Lower lobe of right lung (tissue), 2 donors: Measurements from ENCODE around the gene PTGFRN. TPM values are rescaled to one million over a fixed set of nuclear protein-coding genes. Genes with fewer than 3 reads are reported as not detected.

Experiments used
- ATAC-seq, 2 donors: fragments of 200-7000 bp; cut with Tn5 transposase; one replicate each; pipeline ENCODE4 v1.9.1; 2020 to 2022; ENCODE audit warnings: mild to moderate bottlenecking in 2 of 2, moderate library complexity in 2 of 2
- DNase-seq: peaks from one replicate; pipeline ENCODE4 v3.0.0-alpha.2; 2020
- H3K27ac ChIP-seq: fragments of 200-600 bp; one replicate; pipeline ENCODE4 v1.8.0; 2022
- H3K27me3 ChIP-seq: fragments of 200-600 bp; one replicate; pipeline ENCODE4 v1.8.0; 2022; ENCODE audit warnings: low read depth
- H3K36me3 ChIP-seq: fragments of 200-600 bp; one replicate; pipeline ENCODE4 v1.8.0; 2022; ENCODE audit warnings: mild to moderate bottlenecking
- H3K4me1 ChIP-seq: fragments of 200-600 bp; one replicate; pipeline ENCODE4 v1.8.0; 2022
- H3K4me3 ChIP-seq: fragments of 200-600 bp; one replicate; pipeline ENCODE4 v1.8.0; 2022; ENCODE audit warnings: mild to moderate bottlenecking
- H3K9me3 ChIP-seq: fragments of 200-600 bp; one replicate; pipeline ENCODE4 v1.8.0; 2022
- intact Hi-C: fragments of 100-400 bp; cut with DNase I; formaldehyde crosslinking; loops from one replicate; pipeline ENCODE4 v1.11.0; 2022
- total RNA-seq: library from RNA; stranded (reverse); fragmentation: NEBNext Ultra II Directional; extraction: Animal tissue kit (Norgen Biotek cat#: 25700); gene quantifications from one replicate; pipeline ENCODE4 v1.2.1, GENCODE V29; 2021
- TF ChIP-seq, protein P1 (sequence below): fragments of 200-600 bp; IDR thresholded peaks from one replicate; pipeline ENCODE4 v1.8.0; 2022; ENCODE audit warnings: antibody characterized with exemption, mild to moderate bottlenecking
- donor health status: DM: no; HTN: yes; CAD: no; lungs with severe emphysema.

PTGFRN gene
- total RNA-seq, 1 donor from 2014 or later: 31.1 TPM

DNA sequence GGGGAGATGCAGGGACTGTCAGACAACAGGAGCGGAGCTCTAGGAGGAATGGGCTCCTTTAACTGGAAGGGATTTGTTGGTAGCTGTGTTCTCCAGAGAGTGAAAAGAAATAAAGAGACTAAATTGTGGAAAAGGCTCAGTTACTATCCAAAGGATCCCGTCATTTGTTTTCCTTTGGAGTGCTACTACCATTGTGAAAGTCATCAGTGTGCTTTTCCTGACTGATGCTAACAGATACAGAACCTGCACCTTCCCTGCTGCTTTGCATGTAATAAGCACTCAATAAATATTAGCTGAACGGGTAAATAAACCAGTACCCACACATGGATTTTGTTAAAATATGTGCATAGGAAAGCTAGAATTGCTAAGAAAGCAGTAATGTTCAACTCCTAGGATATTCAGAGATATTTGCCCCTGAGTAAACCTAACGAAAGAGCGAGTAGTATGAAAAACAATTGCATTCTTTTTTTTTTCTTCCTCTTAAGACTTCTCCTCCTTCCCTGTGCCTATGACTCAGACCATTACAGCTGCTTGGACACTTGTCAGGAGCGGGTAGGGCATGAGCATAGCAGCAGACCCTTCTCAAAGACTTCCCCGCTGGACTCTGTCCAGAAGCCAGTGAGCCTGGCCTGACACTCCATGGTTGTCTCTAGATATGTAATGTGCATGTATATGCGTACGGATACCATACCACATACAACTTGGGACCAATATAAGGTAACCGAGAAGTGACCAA lies 41.7 kb downstream of the PTGFRN start:
- Histone ChIP-seq H3K9me3 (no peaks in the 10 kb centered on the region), H3K4me1 (peaks cover 8% of the 10 kb centered on the region), H3K27ac (peak overlapping the region; percentile 39), H3K36me3 (no peaks in the 10 kb centered on the region), H3K27me3 (no peaks in the 10 kb centered on the region), H3K4me3 (no peak overlapping the region)
- DNase-seq (no peak), ATAC-seq (peak; percentile 46 to 81)
- TF ChIP-seq, protein P1, sequence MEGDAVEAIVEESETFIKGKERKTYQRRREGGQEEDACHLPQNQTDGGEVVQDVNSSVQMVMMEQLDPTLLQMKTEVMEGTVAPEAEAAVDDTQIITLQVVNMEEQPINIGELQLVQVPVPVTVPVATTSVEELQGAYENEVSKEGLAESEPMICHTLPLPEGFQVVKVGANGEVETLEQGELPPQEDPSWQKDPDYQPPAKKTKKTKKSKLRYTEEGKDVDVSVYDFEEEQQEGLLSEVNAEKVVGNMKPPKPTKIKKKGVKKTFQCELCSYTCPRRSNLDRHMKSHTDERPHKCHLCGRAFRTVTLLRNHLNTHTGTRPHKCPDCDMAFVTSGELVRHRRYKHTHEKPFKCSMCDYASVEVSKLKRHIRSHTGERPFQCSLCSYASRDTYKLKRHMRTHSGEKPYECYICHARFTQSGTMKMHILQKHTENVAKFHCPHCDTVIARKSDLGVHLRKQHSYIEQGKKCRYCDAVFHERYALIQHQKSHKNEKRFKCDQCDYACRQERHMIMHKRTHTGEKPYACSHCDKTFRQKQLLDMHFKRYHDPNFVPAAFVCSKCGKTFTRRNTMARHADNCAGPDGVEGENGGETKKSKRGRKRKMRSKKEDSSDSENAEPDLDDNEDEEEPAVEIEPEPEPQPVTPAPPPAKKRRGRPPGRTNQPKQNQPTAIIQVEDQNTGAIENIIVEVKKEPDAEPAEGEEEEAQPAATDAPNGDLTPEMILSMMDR: no peak
- intact Hi-C loops: no loop called here

GRCh38 chr1:116952738-116953275 lies 43.1 kb downstream of the PTGFRN start:
- DNase-seq: no peak
- H3K36me3 ChIP-seq: no peaks in the 10 kb centered on the region
- H3K4me3 ChIP-seq: no peak overlapping the region
- TF ChIP-seq, protein P1: no peak
- H3K4me1 ChIP-seq: peaks cover 8% of the 10 kb centered on the region
- no peak overlapping the region for H3K27ac ChIP-seq
- no peak for ATAC-seq
- H3K9me3 ChIP-seq: no peaks in the 10 kb centered on the region
- intact Hi-C loops: no loop called here
- H3K27me3 ChIP-seq: no peaks in the 10 kb centered on the region

- ATAC-seq (no peak), DNase-seq (no peak)
- Histone ChIP-seq H3K36me3 (no peaks in the 10 kb centered on the region), H3K27ac (no peak overlapping the region), H3K27me3 (no peaks in the 10 kb centered on the region), H3K9me3 (no peaks in the 10 kb centered on the region), H3K4me3 (no peak overlapping the region), H3K4me1 (peaks cover 8% of the 10 kb centered on the region)
- TF ChIP-seq, protein P1: no peak
- intact Hi-C loops: no loop called here
Measured at GRCh38 chr1:116954440-116954839, 44.7 kb downstream of the PTGFRN start.

DNA sequence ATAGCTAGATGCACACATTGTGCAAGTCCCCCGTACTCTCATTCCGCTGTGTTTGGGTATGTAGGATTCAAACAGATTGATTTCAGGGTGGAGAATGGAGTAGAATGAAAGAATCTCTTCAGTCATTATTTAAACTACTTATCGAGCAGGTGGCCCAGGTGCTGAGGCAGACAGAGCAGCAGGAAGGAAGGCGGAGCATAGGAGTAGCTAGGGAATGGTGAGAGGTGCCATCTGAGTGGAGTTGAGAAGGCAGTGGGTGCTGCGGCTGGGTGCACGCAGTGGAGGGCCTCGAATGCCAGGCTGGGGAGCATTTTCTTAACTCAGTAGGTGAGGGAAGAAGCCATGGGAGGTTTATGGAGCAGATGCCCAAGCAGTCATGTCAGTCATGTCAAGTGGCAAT lies 46.7 kb downstream of the PTGFRN start:
- ATAC-seq: peak in 1 of 2 donors; percentile 54
- H3K27ac ChIP-seq: no peak overlapping the region

GRCh38 chr1:116957646-116958045 lies 47.9 kb downstream of the PTGFRN start:
- ATAC-seq (no peak), DNase-seq (no peak)
- Histone ChIP-seq H3K4me1 (peaks cover under 1% of the 10 kb centered on the region), H3K4me3 (no peak overlapping the region), H3K9me3 (no peaks in the 10 kb centered on the region), H3K27me3 (no peaks in the 10 kb centered on the region), H3K27ac (no peak overlapping the region), H3K36me3 (peaks cover 10% of the 10 kb centered on the region)
- TF ChIP-seq, protein P1: no peak
- intact Hi-C loops: no loop called here

More for the DNA sequence above, 46.7 kb downstream of the PTGFRN start:
- no peak overlapping the region for H3K4me3 ChIP-seq
- H3K9me3 ChIP-seq: no peaks in the 10 kb centered on the region
- H3K4me1 ChIP-seq: peaks cover under 1% of the 10 kb centered on the region
- TF ChIP-seq, protein P1: no peak
- H3K36me3 ChIP-seq: peaks cover 4% of the 10 kb centered on the region
- no peak for DNase-seq
- intact Hi-C loops: no loop called here
- H3K27me3 ChIP-seq: no peaks in the 10 kb centered on the region
